HepG2 (cell line): ENCODE results near the gene BCAP29. TPM values are rescaled to one million over a fixed set of nuclear protein-coding genes. Genes with fewer than 3 reads are reported as not detected.

Source experiments
- BHLHE40 ChIP-seq: IDR thresholded peaks from 2 replicates; pipeline ENCODE4 v1.6.1; 2011; ENCODE audit warnings: low read length, improper control_type of control experiment
- CBX1 ChIP-seq: IDR thresholded peaks from one replicate; pipeline ENCODE4 v1.6.1; 2016; ENCODE audit warnings: antibody characterized with exemption, low read depth
- ESRRA ChIP-seq: sonication (generic); formaldehyde crosslinking; IDR thresholded peaks from 2 replicates; pipeline ENCODE4 v1.5.1; 2020; ENCODE audit warnings: mild to moderate bottlenecking, low read depth, missing genetic modification reagents
- HDAC6 ChIP-seq: fragments of 200-600 bp; sonication (generic); IDR thresholded peaks from 2 replicates; pipeline ENCODE4 v1.7.0; 2017; ENCODE audit warnings: mild to moderate bottlenecking, antibody characterized with exemption, low read length, low read depth
- HOXD1 ChIP-seq: sonication (generic); formaldehyde crosslinking; IDR thresholded peaks from 2 replicates; pipeline ENCODE4 v1.5.0; 2020; ENCODE audit warnings: missing genetic modification reagents
- MBNL3 ChIP-seq: fragments of 250-450 bp; sonication (Bioruptor Pico); conservative IDR thresholded peaks from 2 replicates; pipeline ENCODE4 v1.8.0; 2022; ENCODE audit warnings: mild to moderate bottlenecking, inconsistent platforms
- PCBP1 ChIP-seq: fragments of 200-400 bp; formaldehyde crosslinking; IDR thresholded peaks from 2 replicates; pipeline ENCODE4 v1.6.1; 2017; ENCODE audit warnings: mild to moderate bottlenecking, low read depth, low read length, borderline replicate concordance
- POLR2AphosphoS5 ChIP-seq: IDR thresholded peaks from 2 replicates; pipeline ENCODE4 v1.6.1; 2012; ENCODE audit warnings: low read depth, low read length
- SALL2 ChIP-seq: sonication (generic); formaldehyde crosslinking; IDR thresholded peaks from 2 replicates; pipeline ENCODE4 v1.8.1; 2023; ENCODE audit warnings: mild to moderate bottlenecking, missing genetic modification reagents, inconsistent platforms
- SRSF9 ChIP-seq: fragments of 200-400 bp; formaldehyde crosslinking; IDR thresholded peaks from 2 replicates; pipeline ENCODE4 v1.6.1; 2018; ENCODE audit warnings: borderline replicate concordance, mild to moderate bottlenecking, low read depth, low read length; ENCODE audit not compliant: insufficient read depth, poor library complexity, severe bottlenecking
- XBP1 ChIP-seq: sonication (generic); formaldehyde crosslinking; IDR thresholded peaks from 2 replicates; pipeline ENCODE4 v1.5.0; 2020; ENCODE audit warnings: missing genetic modification reagents
- ZFP41 ChIP-seq: sonication (generic); formaldehyde crosslinking; IDR thresholded peaks from 2 replicates; pipeline ENCODE4 v1.4.0; 2020; ENCODE audit warnings: mild to moderate bottlenecking, missing genetic modification reagents, borderline replicate concordance
- ZFP62 ChIP-seq: sonication (generic); formaldehyde crosslinking; IDR thresholded peaks from 2 replicates; pipeline ENCODE4 v1.4.0; 2020; ENCODE audit warnings: missing genetic modification reagents
- ZNF251 ChIP-seq: sonication (generic); formaldehyde crosslinking; IDR thresholded peaks from 2 replicates; pipeline ENCODE4 v1.9.0; 2021; ENCODE audit warnings: mild to moderate bottlenecking, missing genetic modification reagents
- ZNF468 ChIP-seq: sonication (generic); formaldehyde crosslinking; IDR thresholded peaks from 2 replicates; pipeline ENCODE4 v1.8.0; 2022; ENCODE audit warnings: mild to moderate bottlenecking, moderate library complexity, missing genetic modification reagents
- ZNF546 ChIP-seq: sonication (generic); formaldehyde crosslinking; conservative IDR thresholded peaks from 2 replicates; pipeline ENCODE4 v1.8.1; 2023; ENCODE audit warnings: mild to moderate bottlenecking, missing genetic modification reagents
- ZNF549 ChIP-seq: sonication (generic); formaldehyde crosslinking; IDR thresholded peaks from 2 replicates; pipeline ENCODE4 v1.5.0; 2020; ENCODE audit warnings: missing genetic modification reagents
- ZNF550 ChIP-seq: sonication (generic); formaldehyde crosslinking; IDR thresholded peaks from 2 replicates; pipeline ENCODE4 v1.4.0; 2020; ENCODE audit warnings: mild to moderate bottlenecking, missing genetic modification reagents, borderline replicate concordance
- ZNF556 ChIP-seq: sonication (generic); formaldehyde crosslinking; IDR thresholded peaks from 2 replicates; pipeline ENCODE4 v1.4.0; 2020; ENCODE audit warnings: mild to moderate bottlenecking, missing genetic modification reagents, borderline replicate concordance
- polyA plus RNA-seq, 8 experiments: library from polyadenylated mRNA; depleted of rRNA in 3 of 8; stranded (reverse) in 7 of 8; unstranded in 1 of 8; fragments of >200 nt; fragmentation: Illumina TruSeq in 4 of 8; extraction: Trizol in 4 of 8; gene quantifications; 2 replicates each; pipeline versions ENCODE4 v1.2.1 to v1.2.3, GENCODE V29; 2011 to 2016; ENCODE audit warnings: low read depth in 4 of 8, missing spikeins in 1 of 8, mixed read lengths in 1 of 8; ENCODE audit not compliant: insufficient read depth in 1 of 8
- total RNA-seq, 5 experiments: library from RNA; depleted of rRNA; stranded (reverse); fragments of >200 nt; fragmentation: Illumina TruSeq; extraction: Trizol; gene quantifications; 2 replicates each; pipeline ENCODE4 v1.2.3, GENCODE V29; 2016; ENCODE audit warnings: low read depth in 1 of 5
- TF ChIP-seq, protein P1 (sequence below): sonication (generic); formaldehyde crosslinking; IDR thresholded peaks from 2 replicates; pipeline ENCODE4 v1.4.0; 2020; ENCODE audit warnings: missing genetic modification reagents
- TF ChIP-seq, protein P2 (sequence below), 2 experiments: sonication (generic) in 1 of 2; formaldehyde crosslinking in 1 of 2; IDR thresholded peaks; 2 replicates each; pipeline versions ENCODE4 v1.4.0 to v1.6.1; 2016 to 2020; ENCODE audit warnings: borderline replicate concordance in 1 of 2, low read depth in 1 of 2, mild to moderate bottlenecking in 1 of 2, missing genetic modification reagents in 1 of 2
- TF ChIP-seq, protein P3 (sequence below): sonication (generic); formaldehyde crosslinking; IDR thresholded peaks from 2 replicates; pipeline ENCODE4 v1.8.0; 2022; ENCODE audit warnings: mild to moderate bottlenecking, missing genetic modification reagents, moderate library complexity

The BCAP29 gene
- total and polyA plus RNA-seq, 2 of the 13 experiments (the other 11 are each of a cell fraction or from before 2014, with no cell fraction given), result 15.3 to 35.6 TPM

GRCh38 chr7:107563775-107564552 lies 16.1 kb upstream of the BCAP29 start, which contains the start of the genes COG5 and DUS4L (continued):
- no peak for TF ChIP-seq ZNF546 (CRISPR knock-in tag)
- peak; percentile 61; the same call in 1 of the 2 replicates for TF ChIP-seq ZNF556
- TF ChIP-seq ZFP62 (CRISPR knock-in tag), result no peak
- peak; percentile 92 for TF ChIP-seq SALL2 (CRISPR knock-in tag)
- no peak for TF ChIP-seq ZNF549 (CRISPR knock-in tag)
- TF ChIP-seq POLR2AphosphoS5, result peak; percentile 92
- TF ChIP-seq, protein P1, sequence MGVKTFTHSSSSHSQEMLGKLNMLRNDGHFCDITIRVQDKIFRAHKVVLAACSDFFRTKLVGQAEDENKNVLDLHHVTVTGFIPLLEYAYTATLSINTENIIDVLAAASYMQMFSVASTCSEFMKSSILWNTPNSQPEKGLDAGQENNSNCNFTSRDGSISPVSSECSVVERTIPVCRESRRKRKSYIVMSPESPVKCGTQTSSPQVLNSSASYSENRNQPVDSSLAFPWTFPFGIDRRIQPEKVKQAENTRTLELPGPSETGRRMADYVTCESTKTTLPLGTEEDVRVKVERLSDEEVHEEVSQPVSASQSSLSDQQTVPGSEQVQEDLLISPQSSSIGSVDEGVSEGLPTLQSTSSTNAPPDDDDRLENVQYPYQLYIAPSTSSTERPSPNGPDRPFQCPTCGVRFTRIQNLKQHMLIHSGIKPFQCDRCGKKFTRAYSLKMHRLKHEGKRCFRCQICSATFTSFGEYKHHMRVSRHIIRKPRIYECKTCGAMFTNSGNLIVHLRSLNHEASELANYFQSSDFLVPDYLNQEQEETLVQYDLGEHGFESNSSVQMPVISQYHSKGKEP, result peak; percentile 56; the same call in 1 of the 2 replicates
- TF ChIP-seq ZNF468 (CRISPR knock-in tag), result peak; percentile 60; the same call in 1 of the 2 replicates
- TF ChIP-seq BHLHE40, result peak; percentile 54
- TF ChIP-seq ZNF550 (CRISPR knock-in tag), result no peak
- TF ChIP-seq, protein P2, sequence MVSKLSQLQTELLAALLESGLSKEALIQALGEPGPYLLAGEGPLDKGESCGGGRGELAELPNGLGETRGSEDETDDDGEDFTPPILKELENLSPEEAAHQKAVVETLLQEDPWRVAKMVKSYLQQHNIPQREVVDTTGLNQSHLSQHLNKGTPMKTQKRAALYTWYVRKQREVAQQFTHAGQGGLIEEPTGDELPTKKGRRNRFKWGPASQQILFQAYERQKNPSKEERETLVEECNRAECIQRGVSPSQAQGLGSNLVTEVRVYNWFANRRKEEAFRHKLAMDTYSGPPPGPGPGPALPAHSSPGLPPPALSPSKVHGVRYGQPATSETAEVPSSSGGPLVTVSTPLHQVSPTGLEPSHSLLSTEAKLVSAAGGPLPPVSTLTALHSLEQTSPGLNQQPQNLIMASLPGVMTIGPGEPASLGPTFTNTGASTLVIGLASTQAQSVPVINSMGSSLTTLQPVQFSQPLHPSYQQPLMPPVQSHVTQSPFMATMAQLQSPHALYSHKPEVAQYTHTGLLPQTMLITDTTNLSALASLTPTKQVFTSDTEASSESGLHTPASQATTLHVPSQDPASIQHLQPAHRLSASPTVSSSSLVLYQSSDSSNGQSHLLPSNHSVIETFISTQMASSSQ (IDR thresholded peaks at IDR 0.05; ENCODE audit: low read depth), result no peak
- TF ChIP-seq, protein P2 (CRISPR knock-in tag; IDR thresholded peaks at IDR 0.05; ENCODE audit: borderline replicate concordance), result peak; percentile 46; the same call in 1 of the 2 replicates
- TF ChIP-seq PCBP1, result no peak
- TF ChIP-seq ESRRA, result 0 out of 2 replicates have a peak, but pooled peaks have one; percentile 23
- no peak for TF ChIP-seq MBNL3 (CRISPR knock-in tag)
- TF ChIP-seq HOXD1 (CRISPR knock-in tag), result peak; percentile 90; the same call in 1 of the 2 replicates
- no peak for TF ChIP-seq HDAC6
- TF ChIP-seq, protein P3, sequence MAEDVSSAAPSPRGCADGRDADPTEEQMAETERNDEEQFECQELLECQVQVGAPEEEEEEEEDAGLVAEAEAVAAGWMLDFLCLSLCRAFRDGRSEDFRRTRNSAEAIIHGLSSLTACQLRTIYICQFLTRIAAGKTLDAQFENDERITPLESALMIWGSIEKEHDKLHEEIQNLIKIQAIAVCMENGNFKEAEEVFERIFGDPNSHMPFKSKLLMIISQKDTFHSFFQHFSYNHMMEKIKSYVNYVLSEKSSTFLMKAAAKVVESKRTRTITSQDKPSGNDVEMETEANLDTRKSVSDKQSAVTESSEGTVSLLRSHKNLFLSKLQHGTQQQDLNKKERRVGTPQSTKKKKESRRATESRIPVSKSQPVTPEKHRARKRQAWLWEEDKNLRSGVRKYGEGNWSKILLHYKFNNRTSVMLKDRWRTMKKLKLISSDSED (CRISPR knock-in tag), result no peak
- 0 out of 2 replicates have a peak, but pooled peaks have one; percentile 56 for TF ChIP-seq ZFP41 (CRISPR knock-in tag)
- TF ChIP-seq SRSF9, result no peak
- TF ChIP-seq XBP1 (CRISPR knock-in tag), result peak; percentile 68; the same call in 1 of the 2 replicates
- TF ChIP-seq CBX1, result peak; percentile 69
- no peak for TF ChIP-seq ZNF251
